Activated CD8-positive, alpha-beta memory T cell treated with anti-CD3 and anti-CD28 coated beads for 4 hours (primary cell): Measurements from ENCODE around the gene FAM174B.
"Not testable (repeated sequence)": the region's sequence is repeated elsewhere in the genome, so short reads cannot be mapped to it uniquely, and the experiment has no call there.

Experiments
- DNase-seq, 2 donors: peaks; one replicate each; pipeline ENCODE4 v3.0.0-alpha.2; 2020; ENCODE audit warnings: low read depth in 2 of 2

The FAM174B gene

GRCh38 chr15:92617549-92618520, 37.7 kb downstream of the FAM174B start:
- DNase-seq: no peak

- no peak for DNase-seq
Measured at GRCh38 chr15:92616621-92617548, 38.7 kb downstream of the FAM174B start.

- DNase-seq: no peak
Measured at GRCh38 chr15:92614791-92615785, 40.5 kb downstream of the FAM174B start.

- no peak for DNase-seq
Measured at GRCh38 chr15:92614301-92614700, 41.3 kb downstream of the FAM174B start.

GRCh38 chr15:92613841-92614240, 41.7 kb downstream of the FAM174B start:
- no peak for DNase-seq

GRCh38 chr15:92612891-92613290, 42.7 kb downstream of the FAM174B start:
- no peak for DNase-seq

GRCh38 chr15:92611995-92612745, 43.4 kb downstream of the FAM174B start:
- no peak for DNase-seq

- no peak for DNase-seq
Measured at GRCh38 chr15:92611150-92611549, 44.4 kb downstream of the FAM174B start.

- DNase-seq: no peak
Measured at GRCh38 chr15:92610101-92610520, 45.5 kb downstream of the FAM174B start.

GRCh38 chr15:92608866-92609700, 46.5 kb downstream of the FAM174B start:
- no peak for DNase-seq

- not testable (repeated sequence) for DNase-seq
Measured at GRCh38 chr15:92606836-92607150, 48.8 kb downstream of the FAM174B start.

GRCh38 chr15:92606126-92606835, 49.3 kb downstream of the FAM174B start:
- DNase-seq: no peak

GRCh38 chr15:92605225-92605944, 50.2 kb downstream of the FAM174B start:
- no peak for DNase-seq

GRCh38 chr15:92603743-92604470, 51.7 kb downstream of the FAM174B start:
- DNase-seq: no peak

- no peak for DNase-seq
Measured at GRCh38 chr15:92603278-92603677, 52.3 kb downstream of the FAM174B start.

- DNase-seq: no peak
Measured at GRCh38 chr15:92602267-92602593, 53.3 kb downstream of the FAM174B start.

GRCh38 chr15:92601592-92602266, 53.8 kb downstream of the FAM174B start:
- no peak for DNase-seq
